NCI-H1417 treated with DMSO at 0.1 percent for 48 hours (cell line): ENCODE measurements around the gene HMGN1.

ENCODE experiments used
- DNase-seq: peaks from one replicate; lab custom pipeline; 2025; lab: John Stamatoyannopoulos, UW

HMGN1 gene

GRCh38 chr21:39367783-39368182 is 18.9 kb upstream of the HMGN1 start:
- no peak for DNase-seq

GRCh38 chr21:39366563-39366962 is 17.7 kb upstream of the HMGN1 start:
- no peak for DNase-seq

DNA sequence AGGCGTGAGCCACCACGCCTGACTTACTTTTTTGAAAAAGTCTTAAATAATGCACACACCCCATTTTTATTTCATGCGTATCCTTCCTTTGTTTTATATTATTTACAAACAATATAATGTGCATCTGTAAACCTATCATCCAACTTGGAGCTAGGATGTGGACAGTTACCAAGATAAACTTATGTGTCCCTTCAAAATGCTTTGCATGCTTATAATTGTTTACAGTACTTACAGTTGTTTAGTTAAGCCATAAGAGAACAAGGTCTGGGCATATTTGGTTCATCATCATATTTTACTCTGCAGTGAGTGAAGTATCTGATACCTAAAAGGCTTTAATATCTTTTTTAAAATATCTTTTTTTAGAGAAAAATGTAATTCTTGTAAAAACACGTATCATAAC is 16.1 kb upstream of the HMGN1 start:
- no peak for DNase-seq

DNA sequence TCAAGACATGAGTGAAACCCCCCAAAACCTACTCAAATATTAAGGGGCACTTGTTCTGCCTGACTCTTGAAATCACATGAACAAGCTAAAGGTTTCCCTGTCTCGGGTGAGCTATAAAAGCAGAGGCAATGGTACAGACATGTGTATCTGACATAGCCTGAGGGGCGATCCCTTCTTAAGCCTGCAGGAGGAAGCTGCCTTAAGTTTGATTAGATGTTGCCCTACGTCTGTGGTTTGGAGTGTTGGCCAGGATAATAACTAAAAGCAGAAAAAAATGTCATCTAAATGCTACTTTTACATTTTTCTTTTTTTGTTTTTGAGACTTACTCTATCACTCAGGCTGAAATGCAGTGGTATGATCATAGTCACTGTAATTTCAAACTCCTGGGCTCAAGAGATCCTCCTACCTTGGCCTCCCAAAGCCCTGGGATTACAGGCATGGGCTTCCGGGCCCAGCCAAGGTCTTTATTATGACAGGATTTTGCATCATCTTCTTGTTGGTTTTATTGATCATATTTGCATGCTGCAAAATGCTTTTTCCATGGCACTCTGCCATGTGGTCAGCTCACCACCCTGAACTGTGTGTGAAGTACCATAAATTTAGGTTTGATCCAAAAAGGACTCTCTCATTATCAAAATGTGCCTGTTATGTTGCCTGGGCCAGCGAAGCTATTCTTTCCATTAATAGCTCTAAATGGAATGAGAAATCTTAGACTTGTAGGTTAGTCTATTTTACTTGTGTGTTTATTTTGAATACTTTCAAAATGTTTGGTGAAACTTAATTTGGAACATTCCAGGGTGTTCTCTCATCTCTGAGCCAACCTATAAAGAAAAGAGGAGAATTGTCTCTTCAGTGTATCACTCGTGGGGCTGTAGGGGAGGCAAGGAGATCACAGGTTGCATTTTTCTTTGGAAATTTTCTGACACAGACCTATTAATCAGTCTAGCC is 15.0 kb upstream of the HMGN1 start:
- DNase-seq, result no peak

DNA sequence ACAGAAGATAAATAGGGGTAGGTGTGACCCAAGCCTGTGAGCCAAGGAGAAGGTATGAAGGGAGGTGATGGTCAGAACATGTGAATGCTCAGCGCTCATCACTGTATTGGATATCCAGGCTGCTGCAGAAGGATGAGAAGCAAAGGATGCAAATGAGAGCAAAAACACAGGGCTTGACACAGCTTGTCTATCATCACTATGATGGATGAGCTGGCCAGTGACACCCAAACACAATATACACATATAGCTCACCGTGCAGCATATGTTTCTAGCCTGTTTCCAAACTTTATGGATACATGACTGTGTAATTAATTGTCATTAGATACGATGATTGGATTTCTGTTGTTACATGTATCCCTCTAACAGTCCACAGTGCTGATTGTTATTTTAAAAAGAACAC is 13.8 kb upstream of the HMGN1 start:
- DNase-seq, result no peak

GRCh38 chr21:39359382-39359781 is 10.5 kb upstream of the HMGN1 start:
- no peak for DNase-seq

DNA sequence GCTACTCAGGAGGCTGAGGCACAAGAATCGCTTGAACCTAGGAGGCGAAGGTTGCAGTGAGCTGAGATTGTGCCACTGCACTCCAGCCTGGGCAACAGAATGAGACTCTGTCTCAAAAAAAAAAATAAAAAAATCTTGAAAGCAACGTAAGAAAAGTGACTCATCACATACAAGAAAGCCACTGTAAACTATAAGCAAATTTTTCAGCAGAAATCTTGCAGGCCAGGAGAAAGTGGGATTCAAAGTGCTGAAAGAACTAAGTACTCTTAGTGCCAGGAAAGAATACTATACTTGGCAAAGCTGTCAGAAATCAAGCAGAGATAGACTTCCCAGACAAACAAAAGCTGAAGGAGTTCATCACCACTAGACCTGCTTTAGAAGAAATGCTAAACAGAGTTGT is 4.4 kb upstream of the HMGN1 start:
- DNase-seq, result no peak

DNA sequence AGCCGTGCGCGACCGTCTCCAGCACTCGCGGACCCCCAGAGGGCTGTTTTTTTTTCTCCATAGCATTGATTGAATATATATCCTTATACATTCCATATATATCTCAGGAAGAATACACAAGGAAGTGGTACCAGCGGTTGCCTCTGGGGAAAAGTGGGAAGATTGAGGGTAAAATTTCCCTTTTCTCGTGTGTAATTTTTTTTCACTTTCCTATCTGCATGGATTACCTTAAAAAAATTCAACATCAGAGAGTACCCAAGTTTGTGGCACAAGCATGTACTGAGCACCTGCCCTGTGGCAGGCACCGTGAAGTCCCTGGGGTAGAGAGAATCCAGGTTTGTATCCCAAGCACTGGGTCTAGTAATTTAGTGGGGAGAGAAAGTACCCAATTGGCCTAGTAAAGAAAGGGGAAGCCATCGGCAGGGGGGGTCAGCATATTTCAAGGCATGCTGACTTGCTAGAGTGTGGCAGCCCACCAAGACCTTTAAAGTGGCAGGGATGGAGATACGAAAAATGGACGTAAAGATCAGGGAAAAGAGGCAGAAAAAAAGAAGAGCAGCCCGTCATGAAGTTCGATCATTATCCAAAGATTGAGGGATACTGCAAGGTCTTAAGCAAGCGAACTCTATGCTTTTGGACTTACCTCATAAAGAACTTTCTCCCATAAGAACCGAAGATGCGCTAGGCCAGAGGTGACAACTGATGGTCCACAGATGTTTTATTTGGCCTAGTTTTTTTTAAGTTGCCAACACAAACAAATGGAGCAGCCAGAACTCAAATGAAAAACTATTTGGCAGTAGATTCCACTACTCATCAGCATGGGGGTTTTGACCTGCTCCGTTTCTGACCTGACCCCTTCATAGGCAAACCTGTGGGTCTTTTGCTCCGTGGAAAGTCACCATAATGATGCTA is 1.5 kb upstream of the HMGN1 start:
- DNase-seq, result no peak

DNA sequence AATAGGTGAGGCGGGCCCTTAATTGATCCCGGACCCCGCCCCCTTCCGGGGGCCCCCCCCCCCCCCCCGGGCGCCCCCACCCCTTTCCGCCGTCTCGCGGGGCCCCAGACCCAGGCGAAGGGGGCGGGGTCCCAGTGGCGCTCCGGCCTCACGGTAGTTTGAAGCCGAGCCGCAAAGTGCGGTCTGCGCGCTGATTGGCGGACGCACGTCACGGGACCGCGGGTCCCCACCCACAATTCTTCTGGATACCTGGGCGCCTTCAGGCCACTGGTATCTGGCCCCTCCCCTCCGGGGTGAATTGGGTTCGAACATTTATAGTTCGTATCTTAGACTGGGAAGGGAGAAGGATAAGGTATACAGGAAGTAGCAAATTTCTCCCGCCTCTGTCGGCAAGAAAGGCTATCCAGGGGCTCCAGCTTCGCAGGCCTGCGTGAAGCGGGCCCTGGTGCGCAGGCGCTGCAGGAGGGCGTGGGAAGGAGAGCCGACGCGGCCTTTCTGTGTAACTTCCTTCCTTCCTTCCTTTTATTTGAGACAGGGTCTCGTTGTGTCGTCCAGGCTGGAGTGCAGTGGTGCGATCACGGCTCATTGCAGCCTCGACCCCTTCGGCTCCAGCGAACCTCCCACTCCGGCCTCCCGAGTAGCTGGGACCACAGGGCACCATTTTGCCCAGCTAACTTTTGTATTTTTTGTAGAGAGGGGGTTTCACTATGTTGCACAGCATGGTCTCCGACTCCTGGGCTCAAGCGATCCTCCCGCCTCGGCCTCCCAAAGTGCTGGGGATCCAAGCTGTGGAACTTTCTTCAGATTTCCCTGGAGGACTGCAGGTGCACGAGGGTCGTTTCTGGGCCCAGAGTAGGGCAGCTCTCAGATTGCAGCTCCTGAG is 564 bp upstream of the HMGN1 start:
- DNase-seq, result peak; percentile 91

- DNase-seq, result no peak
Measured at GRCh38 chr21:39348040-39348354, 891 bp downstream of the HMGN1 start.

DNA sequence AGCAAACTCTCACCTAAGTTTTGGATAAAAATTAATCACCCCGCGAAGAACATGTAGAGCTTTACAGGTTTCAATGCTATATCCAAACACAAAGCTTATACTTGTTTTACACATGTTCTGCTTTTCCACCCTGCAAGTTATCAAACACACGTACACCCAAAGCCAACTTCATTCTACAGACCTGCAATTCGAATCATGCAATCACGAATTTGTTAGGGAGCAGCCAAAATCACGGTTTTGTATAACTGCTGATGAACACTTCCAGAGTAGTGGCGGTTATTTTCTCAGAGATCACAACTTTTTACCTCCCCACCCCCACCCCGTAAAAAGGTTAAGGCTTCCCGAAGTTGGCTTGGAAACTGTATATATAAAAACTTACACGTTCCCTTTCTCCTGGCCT is 1.4 kb downstream of the HMGN1 start:
- no peak for DNase-seq

DNA sequence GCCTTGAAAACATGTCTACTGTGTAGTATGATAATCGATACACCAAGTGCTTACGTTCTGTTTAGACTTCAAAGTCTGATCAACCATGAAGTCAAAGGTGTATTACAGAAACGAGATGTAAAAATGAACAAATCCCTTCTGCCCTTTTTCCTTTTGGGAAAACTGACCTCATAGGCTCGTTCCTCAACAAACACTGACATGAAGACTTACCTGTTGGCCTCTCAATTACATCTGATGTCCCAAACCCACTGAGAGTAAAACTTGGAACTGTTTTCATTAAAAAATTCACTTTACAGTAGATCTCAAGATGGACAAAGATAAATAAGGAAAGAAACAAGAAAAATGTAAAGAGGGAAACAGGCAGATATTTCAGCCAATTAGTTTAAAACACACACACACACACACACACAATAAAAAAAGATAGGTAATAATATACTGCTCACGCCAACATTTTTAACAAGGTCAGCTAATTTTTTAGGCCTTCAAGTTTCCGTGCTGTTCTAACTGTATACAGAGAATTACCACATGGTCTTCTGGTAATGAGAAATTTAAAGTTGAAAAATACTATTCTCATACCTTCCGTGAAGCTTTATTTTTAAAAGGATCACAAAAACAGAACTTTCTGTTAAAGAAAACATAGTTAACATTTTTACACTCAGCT is 2.1 kb downstream of the HMGN1 start:
- no peak for DNase-seq

GRCh38 chr21:39346206-39346605 is 2.7 kb downstream of the HMGN1 start:
- DNase-seq, result no peak

DNA sequence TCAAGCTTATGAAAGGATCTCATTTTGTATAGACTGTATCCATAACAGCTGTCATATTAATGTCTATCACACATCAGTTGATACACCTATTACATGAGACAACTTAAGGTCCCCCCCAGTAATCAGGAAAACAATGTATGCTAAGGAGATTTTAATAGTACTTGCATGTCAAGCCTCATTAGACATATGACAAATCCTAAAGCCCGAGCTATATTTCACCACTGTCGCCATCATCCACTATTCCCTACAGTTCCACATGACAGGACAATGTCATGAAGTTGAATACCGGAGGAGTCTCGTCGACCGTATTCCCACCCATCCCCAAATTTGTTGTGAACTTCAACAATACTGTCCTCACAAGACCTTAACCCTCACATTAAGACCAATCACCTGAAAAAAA is 3.4 kb downstream of the HMGN1 start:
- DNase-seq, result no peak

DNA sequence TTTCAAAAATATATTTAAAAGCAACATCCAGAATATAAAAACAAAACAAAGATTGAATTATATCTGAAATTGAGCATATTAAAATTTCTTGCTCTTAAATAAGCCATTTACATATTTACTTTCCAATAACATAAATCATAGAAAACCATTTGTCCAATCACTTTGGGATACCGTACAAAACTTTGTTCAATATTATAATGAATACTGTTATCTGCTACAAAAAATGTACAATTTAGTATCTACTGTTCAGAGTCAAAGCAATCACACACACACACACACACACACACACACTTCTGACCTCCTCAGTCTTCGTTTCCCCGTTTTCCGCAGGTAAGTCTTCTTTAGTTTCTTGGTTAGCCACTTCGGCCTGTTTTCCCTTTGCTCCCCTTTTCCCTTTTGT is 4.0 kb downstream of the HMGN1 start:
- no peak for DNase-seq

GRCh38 chr21:39341249-39341923 is 7.5 kb downstream of the HMGN1 start:
- DNase-seq, result no peak

DNA sequence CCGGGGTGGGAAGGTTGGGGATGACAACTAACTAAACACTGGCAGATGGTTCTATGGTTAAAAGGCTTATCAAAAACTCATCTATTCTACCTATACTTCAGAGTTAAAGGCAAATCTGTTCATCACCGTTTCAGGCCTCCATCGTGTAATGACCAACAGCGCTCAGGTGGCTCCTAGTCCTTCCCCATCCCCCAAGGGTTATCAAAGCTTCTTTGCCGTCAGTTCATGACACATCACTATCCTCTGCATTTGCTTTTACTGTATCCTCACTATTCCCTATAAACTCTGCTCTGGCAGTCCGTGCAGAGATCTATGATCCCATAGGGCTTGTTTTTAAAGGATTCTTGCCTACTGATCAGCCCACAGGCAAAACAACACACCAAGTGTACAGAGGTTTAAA is 8.2 kb downstream of the HMGN1 start:
- no peak for DNase-seq

DNA sequence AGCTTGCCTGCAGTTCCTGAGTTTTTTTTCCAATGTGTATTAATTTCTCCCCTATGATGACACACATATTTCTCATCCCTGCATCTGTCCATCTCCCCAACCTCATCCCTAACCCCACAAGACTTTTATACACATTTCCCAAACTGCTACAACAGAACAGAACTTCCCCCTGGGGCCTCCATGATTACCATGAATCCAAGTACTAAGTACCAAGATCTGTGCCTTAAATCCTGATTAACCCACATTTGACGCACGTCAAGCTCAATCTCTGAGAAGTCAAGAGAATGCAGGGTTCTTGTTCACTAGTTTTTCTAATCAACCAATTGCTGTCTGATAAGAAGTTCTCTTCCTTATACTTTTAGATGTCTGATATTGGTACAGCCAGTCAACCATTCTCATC is 9.7 kb downstream of the HMGN1 start:
- DNase-seq, result no peak

DNA sequence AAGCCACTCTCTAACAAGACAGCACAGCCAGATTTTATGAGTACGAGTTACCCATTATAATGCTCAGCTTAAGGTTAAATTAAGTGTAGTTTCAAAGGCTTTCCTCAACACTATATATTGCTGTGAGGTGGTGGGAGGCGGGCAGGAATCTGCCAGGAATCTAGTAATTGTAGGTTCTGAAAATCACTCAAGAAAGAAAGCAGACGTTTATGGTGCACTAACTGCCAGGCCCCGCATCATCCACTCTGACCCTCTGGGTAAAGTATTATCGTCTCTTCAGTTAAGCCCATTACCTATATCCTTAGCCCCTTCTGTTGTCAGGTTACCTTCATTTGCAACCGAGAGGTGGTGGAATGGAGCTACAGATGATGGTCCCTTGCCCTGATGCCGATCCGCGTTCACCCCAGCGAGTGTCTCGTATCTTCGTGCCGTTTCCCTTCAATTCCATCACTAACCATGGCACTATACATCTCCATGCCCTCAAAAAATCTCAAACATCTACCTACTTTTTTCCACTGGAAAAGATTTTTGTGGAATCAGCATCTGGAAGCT is 12.4 kb downstream of the HMGN1 start:
- no peak for DNase-seq

DNA sequence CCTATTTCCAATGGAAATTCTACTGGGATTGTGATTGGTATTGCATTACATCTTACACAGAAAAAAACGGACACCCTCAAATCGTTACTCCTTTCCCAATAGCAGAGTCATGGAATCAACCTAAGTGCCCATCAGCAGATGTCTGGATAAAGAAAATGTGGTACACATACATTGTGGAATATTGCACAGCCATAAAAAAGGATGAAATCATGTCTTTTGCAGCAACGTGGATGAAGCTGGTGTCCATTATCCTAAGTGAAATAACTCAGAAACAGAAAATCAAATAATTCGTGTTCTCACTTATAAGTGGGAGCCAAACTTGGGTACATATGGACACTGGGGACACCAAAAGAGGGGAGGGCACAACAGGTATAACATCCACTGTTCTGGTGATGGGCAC is 14.3 kb downstream of the HMGN1 start:
- no peak for DNase-seq

GRCh38 chr21:39332175-39332574 is 16.7 kb downstream of the HMGN1 start:
- no peak for DNase-seq
